HepG2 (cell line): Measurements from ENCODE around the gene NSMCE1. TPM values are rescaled to one million over a fixed set of nuclear protein-coding genes. Genes with fewer than 3 reads are reported as not detected.

Source experiments
- ATF2 ChIP-seq: sonication (generic); formaldehyde crosslinking; IDR thresholded peaks from 2 replicates; pipeline ENCODE4 v1.4.0; 2020; ENCODE audit warnings: missing genetic modification reagents
- BATF2 ChIP-seq: sonication (generic); formaldehyde crosslinking; IDR thresholded peaks from 2 replicates; pipeline ENCODE4 v1.8.0; 2022; ENCODE audit warnings: mild to moderate bottlenecking, missing genetic modification reagents, moderate library complexity
- CENPX ChIP-seq: sonication (generic); formaldehyde crosslinking; IDR thresholded peaks from 2 replicates; pipeline ENCODE4 v1.9.0; 2021; ENCODE audit warnings: mild to moderate bottlenecking, missing genetic modification reagents, moderate library complexity
- ETV5 ChIP-seq: IDR thresholded peaks from 2 replicates; pipeline ENCODE4 v1.6.1; 2018; ENCODE audit warnings: missing biosample characterization, missing genetic modification reagents, inconsistent platforms, borderline replicate concordance
- HMGA1 ChIP-seq: sonication (generic); formaldehyde crosslinking; conservative IDR thresholded peaks from 2 replicates; pipeline ENCODE4 v1.4.0; 2020; ENCODE audit warnings: missing genetic modification reagents
- HOXA7 ChIP-seq: sonication (generic); formaldehyde crosslinking; IDR thresholded peaks from 2 replicates; pipeline ENCODE4 v1.8.1; 2022; ENCODE audit warnings: mild to moderate bottlenecking, missing genetic modification reagents, moderate library complexity
- KAT2B ChIP-seq: fragments of 150-350 bp; IDR thresholded peaks from 2 replicates; pipeline ENCODE4 v1.6.1; 2014; ENCODE audit warnings: low read depth, low read length, borderline replicate concordance
- KLF6 ChIP-seq: IDR thresholded peaks from 2 replicates; pipeline ENCODE4 v1.8.0; 2016; ENCODE audit warnings: missing biosample characterization, missing genetic modification reagents
- MXD1 ChIP-seq: sonication (generic); formaldehyde crosslinking; IDR thresholded peaks from 2 replicates; pipeline ENCODE4 v1.4.0; 2020; ENCODE audit warnings: mild to moderate bottlenecking, missing genetic modification reagents
- NR2F1 ChIP-seq, 2 experiments: fragments of 450-650 bp in 1 of 2; formaldehyde crosslinking in 1 of 2; IDR thresholded peaks; 2 replicates each; pipeline versions ENCODE4 v1.5.0 to v1.6.1; 2016 to 2020; ENCODE audit warnings: mild to moderate bottlenecking in 1 of 2, missing compliant biosample characterization in 1 of 2, missing genetic modification reagents in 1 of 2, moderate library complexity in 1 of 2
- PTBP1 ChIP-seq: fragments of 200-400 bp; formaldehyde crosslinking; IDR thresholded peaks from 2 replicates; pipeline ENCODE4 v1.6.1; 2018; ENCODE audit warnings: low read length, low read depth; ENCODE audit not compliant: poor library complexity, severe bottlenecking
- RFX1 ChIP-seq: fragments of 450-650 bp; IDR thresholded peaks from 2 replicates; pipeline ENCODE4 v1.6.1; 2017
- TFDP2 ChIP-seq: sonication (generic); formaldehyde crosslinking; IDR thresholded peaks from 2 replicates; pipeline ENCODE4 v1.4.0; 2020; ENCODE audit warnings: missing genetic modification reagents
- ZKSCAN8 ChIP-seq: IDR thresholded peaks from 2 replicates; pipeline ENCODE4 v1.6.1; 2016; ENCODE audit warnings: borderline replicate concordance, missing genetic modification reagents, missing compliant biosample characterization
- ZNF235 ChIP-seq: sonication (generic); formaldehyde crosslinking; IDR thresholded peaks from 2 replicates; pipeline ENCODE4 v1.8.1; 2023; ENCODE audit warnings: mild to moderate bottlenecking, missing genetic modification reagents, borderline replicate concordance
- ZNF280B ChIP-seq: sonication (generic); formaldehyde crosslinking; IDR thresholded peaks from 2 replicates; pipeline ENCODE4 v1.5.0; 2020; ENCODE audit warnings: missing genetic modification reagents, mild to moderate bottlenecking, borderline replicate concordance
- ZNF354B ChIP-seq: sonication (generic); formaldehyde crosslinking; IDR thresholded peaks from 2 replicates; pipeline ENCODE4 v1.8.0; 2022; ENCODE audit warnings: mild to moderate bottlenecking, missing genetic modification reagents
- ZNF460 ChIP-seq: sonication (generic); formaldehyde crosslinking; IDR thresholded peaks from 2 replicates; pipeline ENCODE4 v1.5.1; 2020; ENCODE audit warnings: missing genetic modification reagents, mild to moderate bottlenecking, borderline replicate concordance
- ZNF512 ChIP-seq: sonication (generic); formaldehyde crosslinking; IDR thresholded peaks from 2 replicates; pipeline ENCODE4 v1.4.0; 2020; ENCODE audit warnings: mild to moderate bottlenecking, missing genetic modification reagents
- ZNF549 ChIP-seq: sonication (generic); formaldehyde crosslinking; IDR thresholded peaks from 2 replicates; pipeline ENCODE4 v1.5.0; 2020; ENCODE audit warnings: missing genetic modification reagents
- ZNF557 ChIP-seq: sonication (generic); formaldehyde crosslinking; IDR thresholded peaks from 2 replicates; pipeline ENCODE4 v1.4.0; 2020; ENCODE audit warnings: missing genetic modification reagents
- polyA plus RNA-seq, 8 experiments: library from polyadenylated mRNA; depleted of rRNA in 3 of 8; stranded (reverse) in 7 of 8; unstranded in 1 of 8; fragments of >200 nt; fragmentation: Illumina TruSeq in 4 of 8; extraction: Trizol in 4 of 8; gene quantifications; 2 replicates each; pipeline versions ENCODE4 v1.2.1 to v1.2.3, GENCODE V29; 2011 to 2016; ENCODE audit warnings: low read depth in 4 of 8, missing spikeins in 1 of 8, mixed read lengths in 1 of 8; ENCODE audit not compliant: insufficient read depth in 1 of 8
- total RNA-seq, 5 experiments: library from RNA; depleted of rRNA; stranded (reverse); fragments of >200 nt; fragmentation: Illumina TruSeq; extraction: Trizol; gene quantifications; 2 replicates each; pipeline ENCODE4 v1.2.3, GENCODE V29; 2016; ENCODE audit warnings: low read depth in 1 of 5

The NSMCE1 gene
- total and polyA plus RNA-seq, 2 of the 13 experiments (the other 11 are each of a cell fraction or from before 2014, with no cell fraction given) = 42.7 to 52.9 TPM

GRCh38 chr16:27314161-27314723 is 45.7 kb upstream of the NSMCE1 start (continued):
- TF ChIP-seq ATF2 (CRISPR knock-in tag) (no peak), PTBP1 (no peak), ZNF557 (no peak), ZNF549 (CRISPR knock-in tag) (no peak), MXD1 (CRISPR knock-in tag) (no peak; the same call in 1 of the 2 replicates), TFDP2 (CRISPR knock-in tag) (no peak), ZNF280B (CRISPR knock-in tag) (peak; percentile 43; the same call in 1 of the 2 replicates), ZKSCAN8 (CRISPR knock-in tag) (no peak), ZNF512 (CRISPR knock-in tag) (no peak), RFX1 (no peak), CENPX (CRISPR knock-in tag) (no peak), KLF6 (CRISPR knock-in tag) (0 out of 2 replicates have a peak, but pooled peaks have one; percentile 8), NR2F1 (CRISPR knock-in tag; IDR thresholded peaks at IDR 0.05) (no peak), KAT2B (no peak), ZNF235 (no peak), HMGA1 (CRISPR knock-in tag) (no peak), ZNF354B (CRISPR knock-in tag) (no peak), HOXA7 (CRISPR knock-in tag) (no peak), BATF2 (CRISPR knock-in tag) (no peak), ZNF460 (CRISPR knock-in tag) (no peak), ETV5 (no peak; the same call in 1 of the 2 replicates)
